ENCODE data around the gene CTNNA2. TPM values are rescaled to one million over a fixed set of nuclear protein-coding genes. Genes with fewer than 3 reads are reported as not detected.

The CTNNA2 gene
- total RNA-seq, 1 experiment from 2014 or later = 0.54 TPM

- Histone ChIP-seq H3K27me3 (ENCODE audit: control insufficient read depth, insufficient read depth, low read length) (no peaks in the 10 kb centered on the region), H3K36me3 (ENCODE audit: control insufficient read depth, insufficient read depth, low read length) (no peaks in the 10 kb centered on the region), H3K4me3 (ENCODE audit: low read depth in 2 of 2, low read length in 2 of 2) (no peak overlapping the region), H3K4me1 (ENCODE audit: control insufficient read depth, insufficient read depth, low read length) (no peaks in the 10 kb centered on the region), H3K9me3 (ENCODE audit: control insufficient read depth, insufficient read depth, low read depth, low read length) (no peaks in the 10 kb centered on the region), H3K27ac (ENCODE audit: low read length) (no peak overlapping the region)
- ChIA-PET POLR2A (no interaction called here), CTCF (no interaction called here)
- in situ Hi-C loops (cut with HindIII; ENCODE audit: low pct_unique_long_range_greater_than_20kb, low sequenced_read_pairs) = no loop called here
- ATAC-seq (no peak), DNase-seq (ENCODE audit: low read depth, low spot score) (no peak)
- BruUV-seq (replicated peaks) = no TSS peak
- TF ChIP-seq, protein P1, sequence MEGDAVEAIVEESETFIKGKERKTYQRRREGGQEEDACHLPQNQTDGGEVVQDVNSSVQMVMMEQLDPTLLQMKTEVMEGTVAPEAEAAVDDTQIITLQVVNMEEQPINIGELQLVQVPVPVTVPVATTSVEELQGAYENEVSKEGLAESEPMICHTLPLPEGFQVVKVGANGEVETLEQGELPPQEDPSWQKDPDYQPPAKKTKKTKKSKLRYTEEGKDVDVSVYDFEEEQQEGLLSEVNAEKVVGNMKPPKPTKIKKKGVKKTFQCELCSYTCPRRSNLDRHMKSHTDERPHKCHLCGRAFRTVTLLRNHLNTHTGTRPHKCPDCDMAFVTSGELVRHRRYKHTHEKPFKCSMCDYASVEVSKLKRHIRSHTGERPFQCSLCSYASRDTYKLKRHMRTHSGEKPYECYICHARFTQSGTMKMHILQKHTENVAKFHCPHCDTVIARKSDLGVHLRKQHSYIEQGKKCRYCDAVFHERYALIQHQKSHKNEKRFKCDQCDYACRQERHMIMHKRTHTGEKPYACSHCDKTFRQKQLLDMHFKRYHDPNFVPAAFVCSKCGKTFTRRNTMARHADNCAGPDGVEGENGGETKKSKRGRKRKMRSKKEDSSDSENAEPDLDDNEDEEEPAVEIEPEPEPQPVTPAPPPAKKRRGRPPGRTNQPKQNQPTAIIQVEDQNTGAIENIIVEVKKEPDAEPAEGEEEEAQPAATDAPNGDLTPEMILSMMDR (IDR thresholded peaks at IDR 0.05) = no peak
- intact Hi-C loops (cut with micrococcal nuclease; ENCODE audit: unreplicated experiment) = no loop called here
These were observed 821.0 kb downstream of the CTNNA2 start for GRCh38 chr2:80333886-80334285.

DNA sequence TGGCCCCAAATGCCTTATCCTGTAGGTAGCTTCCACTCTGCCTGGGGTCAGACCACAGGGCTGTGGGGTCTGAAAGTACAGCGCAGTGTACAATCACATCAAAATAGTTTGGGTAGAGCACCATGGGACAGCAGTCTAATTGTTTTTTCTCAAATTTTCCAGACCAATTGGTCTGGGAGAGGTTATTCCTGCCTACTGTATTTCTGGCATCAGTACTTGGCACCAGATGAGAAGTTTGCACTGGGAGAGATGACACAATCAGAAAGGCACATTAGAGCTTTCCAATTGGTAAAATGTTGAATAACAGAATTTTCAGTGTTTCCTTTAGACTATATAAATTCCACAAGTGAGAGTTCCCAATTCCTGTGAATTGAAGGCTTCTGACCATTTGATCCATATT is 822.6 kb downstream of the CTNNA2 start:
- no TSS peak for BruUV-seq (replicated peaks)
- Histone ChIP-seq H3K36me3 (ENCODE audit: control insufficient read depth, insufficient read depth, low read length) (no peaks in the 10 kb centered on the region), H3K4me3 (ENCODE audit: low read depth in 2 of 2, low read length in 2 of 2) (no peak overlapping the region), H3K27me3 (ENCODE audit: control insufficient read depth, insufficient read depth, low read length) (no peaks in the 10 kb centered on the region), H3K9me3 (ENCODE audit: control insufficient read depth, insufficient read depth, low read depth, low read length) (no peaks in the 10 kb centered on the region), H3K4me1 (ENCODE audit: control insufficient read depth, insufficient read depth, low read length) (no peaks in the 10 kb centered on the region), H3K27ac (ENCODE audit: low read length) (no peak overlapping the region)
- no peak for ATAC-seq
- ChIA-PET POLR2A (no interaction called here), CTCF (no interaction called here)
- in situ Hi-C loops (cut with HindIII; ENCODE audit: low pct_unique_long_range_greater_than_20kb, low sequenced_read_pairs) (no loop called here), intact Hi-C loops (cut with micrococcal nuclease; ENCODE audit: unreplicated experiment) (no loop called here)
- TF ChIP-seq, protein P1 (IDR thresholded peaks at IDR 0.05) = no peak
- TF ChIP-seq SIN3A (IDR thresholded peaks at IDR 0.05; ENCODE audit: borderline replicate concordance, insufficient read depth, low read depth, low read length) (no peak), POLR2AphosphoS5 (IDR thresholded peaks at IDR 0.05; ENCODE audit: low read depth, low read length) (no peak), TCF7L2 (IDR thresholded peaks at IDR 0.05; ENCODE audit: low read depth, low read length) (no peak), REST (IDR thresholded peaks at IDR 0.05; ENCODE audit: insufficient read depth in 1 of 2, low read depth in 2 of 2, low read length in 1 of 2) (no peak)
- no peak for DNase-seq (ENCODE audit: low read depth, low spot score)

DNA sequence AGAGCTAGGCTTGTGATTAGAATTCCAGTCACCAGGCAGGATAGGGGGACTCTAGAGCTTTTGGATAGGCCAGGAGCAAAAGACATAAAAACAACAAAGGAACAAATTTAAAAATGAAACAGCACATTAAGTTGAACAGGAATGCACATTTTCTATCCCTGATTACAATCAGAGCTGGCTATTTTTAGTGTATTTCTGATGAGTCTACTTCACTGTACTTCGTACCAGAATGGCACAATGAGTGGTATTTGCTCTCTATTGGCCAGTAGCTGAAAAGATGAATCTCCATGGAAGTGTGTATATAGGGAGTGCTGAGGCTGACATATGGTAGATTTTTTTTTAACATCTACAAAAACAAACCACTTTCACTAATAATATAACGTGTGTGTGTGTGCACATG is 825.9 kb downstream of the CTNNA2 start:
- Histone ChIP-seq H3K4me3 (ENCODE audit: low read depth in 2 of 2, low read length in 2 of 2) (no peak overlapping the region), H3K27me3 (ENCODE audit: control insufficient read depth, insufficient read depth, low read length) (no peaks in the 10 kb centered on the region), H3K4me1 (ENCODE audit: control insufficient read depth, insufficient read depth, low read length) (no peaks in the 10 kb centered on the region), H3K9me3 (ENCODE audit: control insufficient read depth, insufficient read depth, low read depth, low read length) (no peaks in the 10 kb centered on the region), H3K36me3 (ENCODE audit: control insufficient read depth, insufficient read depth, low read length) (no peaks in the 10 kb centered on the region), H3K27ac (ENCODE audit: low read length) (no peak overlapping the region)
- ATAC-seq = no peak
- no TSS peak for BruUV-seq (replicated peaks)
- in situ Hi-C loops (cut with HindIII; ENCODE audit: low pct_unique_long_range_greater_than_20kb, low sequenced_read_pairs) = no loop called here
- ChIA-PET CTCF (no interaction called here), POLR2A (no interaction called here)
- TF ChIP-seq SIN3A (IDR thresholded peaks at IDR 0.05; ENCODE audit: borderline replicate concordance, insufficient read depth, low read depth, low read length) = no peak
- TF ChIP-seq, protein P1 (IDR thresholded peaks at IDR 0.05) = no peak
- no peak for TF ChIP-seq TCF7L2 (IDR thresholded peaks at IDR 0.05; ENCODE audit: low read depth, low read length)
- no peak for TF ChIP-seq REST (IDR thresholded peaks at IDR 0.05; ENCODE audit: insufficient read depth in 1 of 2, low read depth in 2 of 2, low read length in 1 of 2)
- no peak for TF ChIP-seq POLR2AphosphoS5 (IDR thresholded peaks at IDR 0.05; ENCODE audit: low read depth, low read length)
- DNase-seq (ENCODE audit: low read depth, low spot score) = no peak
- intact Hi-C loops (cut with micrococcal nuclease; ENCODE audit: unreplicated experiment) = no loop called here

Data from Panc1 (cell line).